Mucosa of descending colon (tissue), 3 donors: Measurements from ENCODE around the gene TADA3. TPM values are rescaled to one million over a fixed set of nuclear protein-coding genes. Genes with fewer than 3 reads are reported as not detected.

Experiments
- ATAC-seq: fragments of 200-7000 bp; cut with Tn5 transposase; one replicate; pipeline ENCODE4 v1.9.1; 2020; ENCODE audit warnings: mild to moderate bottlenecking, moderate library complexity
- DNase-seq, 3 donors: peaks; one replicate each; pipeline ENCODE4 v3.0.0-alpha.2; 2020
- H3K36me3 ChIP-seq: fragments of 200-600 bp; one replicate; pipeline ENCODE4 v1.8.0; 2021; ENCODE audit warnings: low read depth, mild to moderate bottlenecking
- H3K4me1 ChIP-seq: fragments of 200-600 bp; one replicate; pipeline ENCODE4 v1.8.0; 2021; ENCODE audit warnings: low read depth, mild to moderate bottlenecking
- H3K4me3 ChIP-seq: fragments of 200-600 bp; one replicate; pipeline ENCODE4 v1.8.0; 2021; ENCODE audit warnings: mild to moderate bottlenecking
- H3K9me3 ChIP-seq: fragments of 200-600 bp; one replicate; pipeline ENCODE4 v1.8.0; 2021; ENCODE audit warnings: mild to moderate bottlenecking
- intact Hi-C, 2 donors: fragments of 100-400 bp; cut with DNase I in 1 of 2; cut with micrococcal nuclease in 1 of 2; formaldehyde crosslinking; loops; one replicate each; pipeline versions ENCODE4 v1.11.0 to v1.11.1; 2022; cut with DNase I, micrococcal nuclease
- total RNA-seq, 3 donors: library from RNA; stranded (reverse); fragmentation: NEBNext Ultra II Directional in 2 of 3; extraction: Animal tissue kit (Norgen Biotek cat#: 25700) in 2 of 3; gene quantifications; one replicate each; pipeline versions ENCODE4 v1.2.1 to v1.2.4, GENCODE V29; 2021 to 2023
- TF ChIP-seq, protein P1 (sequence below): fragments of 200-600 bp; IDR thresholded peaks from one replicate; pipeline ENCODE4 v1.8.0; 2022; ENCODE audit warnings: antibody characterized with exemption, mild to moderate bottlenecking
- donor health status: DM: no; HTN: no; CAD: no; lungs with moderate emphysema.
- donor health status: DM: no; HTN: no; CAD: no.
- donor health status: DM: no; HTN: yes; CAD: no.

The TADA3 gene
- total RNA-seq, 3 donors from 2014 or later = 63.0 to 66.1 (median 63.2) TPM

DNA sequence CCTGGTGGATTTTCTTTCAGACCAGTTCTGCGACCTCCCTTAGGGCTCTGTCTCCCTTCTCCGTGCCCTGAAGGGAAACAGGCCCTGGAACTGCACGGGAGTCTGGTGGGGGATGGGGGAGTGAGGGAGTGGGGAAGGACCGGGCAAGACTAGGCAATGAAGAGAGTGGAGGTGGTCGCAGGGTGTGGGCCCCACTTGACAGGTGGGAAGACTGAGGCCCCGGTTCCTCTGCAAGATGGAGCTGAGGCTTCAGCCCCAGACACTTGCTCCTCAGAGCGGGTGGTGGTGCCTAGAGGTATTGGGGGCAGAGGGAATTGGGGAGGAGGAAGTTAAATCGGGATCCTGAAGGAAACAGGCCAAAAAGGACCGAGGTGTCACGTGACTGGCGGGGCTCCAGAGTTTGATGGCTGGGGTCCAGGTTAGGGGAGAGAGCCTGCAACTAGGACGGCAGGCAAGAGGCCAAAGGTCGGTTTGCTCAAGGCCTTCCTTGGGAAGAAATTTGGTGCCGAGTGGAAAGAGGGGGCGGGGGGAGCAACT lies 21.9 kb downstream of the TADA3 start:
- H3K4me3 ChIP-seq = peak overlapping the region; percentile 34
- intact Hi-C loops = no loop called here
- ATAC-seq (peak; percentile 39), DNase-seq (peak; percentile 85 to 87 (median 86))
- H3K4me1 ChIP-seq = peaks cover 15% of the 10 kb centered on the region
- TF ChIP-seq, protein P1, sequence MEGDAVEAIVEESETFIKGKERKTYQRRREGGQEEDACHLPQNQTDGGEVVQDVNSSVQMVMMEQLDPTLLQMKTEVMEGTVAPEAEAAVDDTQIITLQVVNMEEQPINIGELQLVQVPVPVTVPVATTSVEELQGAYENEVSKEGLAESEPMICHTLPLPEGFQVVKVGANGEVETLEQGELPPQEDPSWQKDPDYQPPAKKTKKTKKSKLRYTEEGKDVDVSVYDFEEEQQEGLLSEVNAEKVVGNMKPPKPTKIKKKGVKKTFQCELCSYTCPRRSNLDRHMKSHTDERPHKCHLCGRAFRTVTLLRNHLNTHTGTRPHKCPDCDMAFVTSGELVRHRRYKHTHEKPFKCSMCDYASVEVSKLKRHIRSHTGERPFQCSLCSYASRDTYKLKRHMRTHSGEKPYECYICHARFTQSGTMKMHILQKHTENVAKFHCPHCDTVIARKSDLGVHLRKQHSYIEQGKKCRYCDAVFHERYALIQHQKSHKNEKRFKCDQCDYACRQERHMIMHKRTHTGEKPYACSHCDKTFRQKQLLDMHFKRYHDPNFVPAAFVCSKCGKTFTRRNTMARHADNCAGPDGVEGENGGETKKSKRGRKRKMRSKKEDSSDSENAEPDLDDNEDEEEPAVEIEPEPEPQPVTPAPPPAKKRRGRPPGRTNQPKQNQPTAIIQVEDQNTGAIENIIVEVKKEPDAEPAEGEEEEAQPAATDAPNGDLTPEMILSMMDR = no peak
- H3K36me3 ChIP-seq = peaks cover 2% of the 10 kb centered on the region
- no peaks in the 10 kb centered on the region for H3K9me3 ChIP-seq

DNA sequence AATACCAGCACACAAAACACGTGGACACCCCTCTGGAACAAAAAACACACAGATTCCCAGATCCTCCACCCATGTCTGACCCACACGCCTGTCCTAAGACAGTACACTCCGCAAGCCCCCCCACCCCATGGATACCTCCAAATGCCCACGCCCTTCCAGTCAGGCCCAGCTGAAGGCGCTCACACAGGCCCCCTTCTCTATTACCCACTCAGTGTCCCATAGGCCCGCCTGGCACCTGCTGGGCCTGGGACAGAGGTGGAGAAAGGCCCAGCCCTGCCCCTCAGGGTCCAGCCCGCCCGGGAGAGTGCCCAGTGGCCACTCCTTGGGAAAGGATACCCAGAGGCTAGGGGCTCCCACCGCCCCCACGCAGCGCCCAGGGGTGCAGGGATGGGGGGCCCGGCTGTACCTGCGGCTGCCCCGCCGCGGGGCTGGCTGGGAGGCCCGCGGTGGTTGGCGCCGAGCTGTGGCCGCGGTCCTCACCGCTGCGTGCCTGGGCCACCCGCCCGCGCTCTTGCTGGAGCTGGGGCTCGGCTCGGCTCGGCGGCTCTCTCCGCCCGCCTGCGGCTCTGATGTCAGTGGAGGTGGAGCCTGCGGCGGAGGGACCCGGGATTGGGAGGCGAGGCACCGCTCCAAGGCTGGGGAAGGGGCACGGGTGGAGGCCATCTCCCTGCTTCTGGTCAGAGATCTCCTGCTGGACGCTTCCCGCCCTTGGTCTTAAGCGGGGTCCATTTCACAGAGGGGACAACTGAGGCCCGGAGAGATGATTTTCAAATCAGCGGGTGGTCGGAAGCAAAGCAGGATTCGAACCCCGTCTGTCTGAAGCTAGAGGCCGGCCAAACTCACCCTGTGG lies 22.6 kb downstream of the TADA3 start, which contains the start of gene CAMK1:
TSS of gene CAMK1 (minus strand) at position 522 of the 850 bp plus-strand sequence. CDS start 2,198 bp downstream, outside the sequence.
- TF ChIP-seq, protein P1 = no peak
- H3K4me3 ChIP-seq = peak within 1 kb of the TSS; percentile 34

DNA sequence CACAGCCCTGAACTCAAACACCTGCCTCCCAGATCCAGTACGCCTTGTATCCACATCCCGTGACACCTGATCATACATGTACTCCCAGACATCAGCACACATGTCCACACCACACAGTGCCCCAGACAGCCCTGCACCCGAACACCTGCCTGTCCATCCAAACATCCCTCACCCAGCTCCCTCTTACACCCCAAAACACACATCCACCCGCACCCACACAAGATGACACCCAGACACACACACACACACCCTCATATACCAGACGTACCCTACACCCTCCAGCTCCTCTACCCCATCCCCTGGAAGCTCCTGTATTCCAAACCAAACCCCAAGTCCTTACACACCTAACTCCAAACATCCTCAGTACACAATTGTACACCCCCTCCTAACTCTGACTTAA lies 23.3 kb downstream of the TADA3 start:
- H3K36me3 ChIP-seq = peaks cover 3% of the 10 kb centered on the region
- DNase-seq (no peak), ATAC-seq (no peak)
- peaks cover 15% of the 10 kb centered on the region for H3K4me1 ChIP-seq
- H3K4me3 ChIP-seq = peak overlapping the region; percentile 34
- intact Hi-C loops = no loop called here
- TF ChIP-seq, protein P1 = no peak
- no peaks in the 10 kb centered on the region for H3K9me3 ChIP-seq

More for the DNA sequence above, 22.6 kb downstream of the TADA3 start, which contains the start of gene CAMK1:
- peaks cover 15% of the 10 kb centered on the region for H3K4me1 ChIP-seq
- ATAC-seq (peak; percentile 96), DNase-seq (peak; percentile 82 to 88 (median 84))
- peaks cover 3% of the 10 kb centered on the region for H3K36me3 ChIP-seq
- intact Hi-C loops = no loop called here
- no peaks in the 10 kb centered on the region for H3K9me3 ChIP-seq

DNA sequence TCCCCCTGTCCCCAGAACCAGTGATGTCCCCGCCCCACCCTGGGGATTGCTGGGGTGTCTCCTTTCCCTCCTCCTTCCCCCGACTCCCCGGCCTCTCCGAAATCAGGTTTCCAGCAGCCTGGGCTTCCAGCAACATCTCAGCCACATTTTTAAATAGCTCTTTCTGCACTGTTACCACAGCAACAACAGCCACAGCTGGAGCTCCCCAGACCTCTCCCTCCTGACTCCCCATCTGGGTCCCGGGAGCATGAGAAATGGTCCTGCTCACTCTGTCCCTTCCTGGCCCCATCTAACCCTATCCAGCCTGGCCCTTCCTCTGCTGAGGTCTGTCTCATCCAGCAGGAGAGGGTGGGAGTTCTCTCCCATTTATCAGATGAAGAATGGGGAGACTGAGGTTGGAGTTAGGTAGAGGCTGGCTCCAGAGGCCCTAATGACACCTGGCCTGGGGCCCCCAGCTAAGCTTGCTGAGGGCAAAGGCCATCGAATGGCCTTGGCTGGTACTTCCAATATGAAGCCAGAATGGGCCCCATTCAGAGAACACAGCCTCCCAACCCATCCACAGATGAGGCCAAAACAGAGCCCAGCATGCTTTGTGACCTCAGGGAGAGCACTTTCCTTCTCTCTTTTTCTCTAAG lies 24.0 kb downstream of the TADA3 start:
- intact Hi-C loops = no loop called here
- DNase-seq = no peak
- H3K36me3 ChIP-seq = peaks cover 3% of the 10 kb centered on the region
- no peaks in the 10 kb centered on the region for H3K9me3 ChIP-seq
- no peak overlapping the region for H3K4me3 ChIP-seq
- ATAC-seq = no peak
- TF ChIP-seq, protein P1 = no peak
- peaks cover 15% of the 10 kb centered on the region for H3K4me1 ChIP-seq

DNA sequence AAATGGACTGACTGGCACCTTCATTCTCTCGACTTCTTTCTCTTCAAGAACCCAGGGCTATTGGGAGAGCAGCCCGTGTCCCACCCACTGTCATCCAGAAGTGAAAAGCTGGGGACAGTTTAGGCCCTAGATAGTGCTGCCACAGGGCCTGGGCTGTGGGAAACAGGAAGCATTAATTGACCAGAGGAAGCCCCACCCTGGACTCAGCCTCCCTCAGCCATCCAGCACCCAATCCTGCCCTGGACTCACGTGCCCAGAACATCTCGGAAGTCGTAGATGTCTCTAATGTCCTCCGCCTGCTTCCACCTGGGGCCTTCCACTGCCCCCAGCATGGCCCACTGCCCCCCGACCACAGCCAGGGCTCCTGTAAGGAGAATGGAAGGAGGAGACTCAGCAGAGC lies 24.9 kb downstream of the TADA3 start:
- no peak overlapping the region for H3K4me3 ChIP-seq
- no peaks in the 10 kb centered on the region for H3K9me3 ChIP-seq
- DNase-seq (no peak), ATAC-seq (no peak)
- intact Hi-C loops = no loop called here
- peaks cover 3% of the 10 kb centered on the region for H3K36me3 ChIP-seq
- TF ChIP-seq, protein P1 = no peak
- peaks cover 15% of the 10 kb centered on the region for H3K4me1 ChIP-seq
